Fibroblast of lung (primary cell): Measurements from ENCODE around the gene UNC119B. TPM values are rescaled to one million over a fixed set of nuclear protein-coding genes. Genes with fewer than 3 reads are reported as not detected.

Experiments used
- DNase-seq, 2 donors: peaks; one replicate each; pipeline versions ENCODE4 v3.0.0 to v3.0.0-alpha.2; 2010; ENCODE audit warnings: low read depth in 2 of 2
- H2AFZ ChIP-seq: 2 replicates; pipeline ENCODE4 v1.5.1; 2012; ENCODE audit warnings: low read length, control low read depth, inconsistent platforms
- H3K27ac ChIP-seq: 2 replicates; pipeline ENCODE4 v1.5.1; 2011; ENCODE audit warnings: low read length, control low read depth; ENCODE audit not compliant: insufficient read depth
- H3K27me3 ChIP-seq: 2 replicates; pipeline ENCODE4 v1.5.1; 2011; ENCODE audit warnings: mild to moderate bottlenecking, low read length; ENCODE audit not compliant: control insufficient read depth, insufficient read depth
- H3K36me3 ChIP-seq: 2 replicates; pipeline ENCODE4 v1.5.1; 2011; ENCODE audit warnings: low read length; ENCODE audit not compliant: control insufficient read depth, insufficient read depth
- H3K4me1 ChIP-seq: 2 replicates; pipeline ENCODE4 v1.5.1; 2011; ENCODE audit warnings: low read length; ENCODE audit not compliant: control insufficient read depth, insufficient read depth; ENCODE audit errors: extremely low read depth
- H3K4me2 ChIP-seq: 2 replicates; pipeline ENCODE4 v1.5.1; 2011; ENCODE audit warnings: low read length, control low read depth; ENCODE audit not compliant: insufficient read depth; ENCODE audit errors: extremely low read depth
- H3K4me3 ChIP-seq, 4 experiments: fragments of 200-600 bp in 1 of 4; sonication (generic) in 1 of 4; replicated peaks in 1 of 4; 2 replicates each; pipeline ENCODE4 v1.5.1; 2011 to 2016; ENCODE audit warnings: low read length in 4 of 4, low read depth in 3 of 4, mild to moderate bottlenecking in 3 of 4, control low read depth in 2 of 4, inconsistent platforms in 1 of 4, mixed read lengths in 1 of 4; ENCODE audit not compliant: insufficient read depth in 1 of 4; ENCODE audit errors: control extremely low read depth in 1 of 4
- H3K79me2 ChIP-seq: 2 replicates; pipeline ENCODE4 v1.5.1; 2012; ENCODE audit warnings: mild to moderate bottlenecking, low read length, inconsistent platforms; ENCODE audit not compliant: control insufficient read depth, insufficient read depth
- H3K9ac ChIP-seq: 2 replicates; pipeline ENCODE4 v1.5.1; 2011; ENCODE audit warnings: mild to moderate bottlenecking, low read length, control low read depth; ENCODE audit not compliant: insufficient read depth
- H3K9me3 ChIP-seq: 2 replicates; pipeline ENCODE4 v1.5.1; 2012; ENCODE audit warnings: low read depth, low read length; ENCODE audit not compliant: control insufficient read depth, insufficient read depth
- H4K20me1 ChIP-seq: 2 replicates; pipeline ENCODE4 v1.5.1; 2011; ENCODE audit warnings: low read length; ENCODE audit not compliant: control insufficient read depth, insufficient read depth; ENCODE audit errors: extremely low read depth
- EZH2 ChIP-seq: IDR thresholded peaks from 2 replicates; pipeline ENCODE4 v1.5.1; 2012; ENCODE audit warnings: low read length, control low read depth, mild to moderate bottlenecking; ENCODE audit errors: missing control alignments
- polyA plus RNA-seq, 2 donors: library from polyadenylated mRNA; depleted of rRNA in 1 of 2; stranded (reverse) in 1 of 2; unstranded in 1 of 2; fragments of >200 nt; gene quantifications; 2 replicates each; pipeline ENCODE4 v1.2.1, GENCODE V29; 2011 to 2012; ENCODE audit warnings: missing spikeins in 1 of 2
- total RNA-seq: library from RNA; depleted of rRNA; stranded (reverse); fragments of >200 nt; gene quantifications from 2 replicates; pipeline ENCODE4 v1.2.1, GENCODE V29; 2014
- TF ChIP-seq, protein P1 (sequence below), 2 donors: IDR thresholded peaks in 1 of 2; conservative IDR thresholded peaks in 1 of 2; 1 replicate in 1 of 2; 2 replicates in 1 of 2; pipeline ENCODE4 v1.5.1; 2011 to 2012; ENCODE audit warnings: low read length in 2 of 2, control low read depth in 1 of 2, inconsistent platforms in 1 of 2, low read depth in 1 of 2, mild to moderate bottlenecking in 1 of 2

UNC119B gene
- total and polyA plus RNA-seq, 2 donors (not counting 1 experiment from before 2014, with no cell fraction given): 29.1 to 31.2 TPM

DNA sequence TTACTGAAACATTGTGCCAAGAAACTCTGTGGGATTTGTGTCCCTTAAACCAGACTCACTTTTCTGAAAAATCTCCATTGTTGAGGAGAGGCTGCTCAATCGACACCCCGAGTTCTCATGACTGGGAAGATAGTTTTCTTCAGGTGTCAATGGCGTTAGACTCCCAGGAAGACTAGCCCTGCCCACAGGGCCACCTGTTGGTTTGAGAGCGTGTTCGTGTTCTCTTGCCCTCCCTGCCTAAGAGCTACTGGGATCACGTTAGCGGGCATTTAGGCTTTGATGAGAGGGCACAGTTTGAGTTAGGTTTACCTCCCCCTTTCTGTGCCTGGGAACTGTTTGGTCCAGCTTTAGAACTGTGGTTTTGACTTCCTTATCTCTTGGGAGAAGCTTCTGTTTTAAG is 10.7 kb upstream of the UNC119B start:
- H3K79me2 ChIP-seq: no peaks in the 10 kb centered on the region
- no peaks in the 10 kb centered on the region for H3K9me3 ChIP-seq
- H3K9ac ChIP-seq: no peak overlapping the region
- no peak overlapping the region for H3K4me2 ChIP-seq
- TF ChIP-seq EZH2: no peak
- TF ChIP-seq, protein P1, sequence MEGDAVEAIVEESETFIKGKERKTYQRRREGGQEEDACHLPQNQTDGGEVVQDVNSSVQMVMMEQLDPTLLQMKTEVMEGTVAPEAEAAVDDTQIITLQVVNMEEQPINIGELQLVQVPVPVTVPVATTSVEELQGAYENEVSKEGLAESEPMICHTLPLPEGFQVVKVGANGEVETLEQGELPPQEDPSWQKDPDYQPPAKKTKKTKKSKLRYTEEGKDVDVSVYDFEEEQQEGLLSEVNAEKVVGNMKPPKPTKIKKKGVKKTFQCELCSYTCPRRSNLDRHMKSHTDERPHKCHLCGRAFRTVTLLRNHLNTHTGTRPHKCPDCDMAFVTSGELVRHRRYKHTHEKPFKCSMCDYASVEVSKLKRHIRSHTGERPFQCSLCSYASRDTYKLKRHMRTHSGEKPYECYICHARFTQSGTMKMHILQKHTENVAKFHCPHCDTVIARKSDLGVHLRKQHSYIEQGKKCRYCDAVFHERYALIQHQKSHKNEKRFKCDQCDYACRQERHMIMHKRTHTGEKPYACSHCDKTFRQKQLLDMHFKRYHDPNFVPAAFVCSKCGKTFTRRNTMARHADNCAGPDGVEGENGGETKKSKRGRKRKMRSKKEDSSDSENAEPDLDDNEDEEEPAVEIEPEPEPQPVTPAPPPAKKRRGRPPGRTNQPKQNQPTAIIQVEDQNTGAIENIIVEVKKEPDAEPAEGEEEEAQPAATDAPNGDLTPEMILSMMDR (conservative IDR thresholded peaks at IDR 0.05 in 1 of 2, IDR thresholded peaks at IDR 0.05 in 1 of 2; ENCODE audit: low read depth in 1 of 2, low read length in 2 of 2): no peak
- no peak overlapping the region for H3K27ac ChIP-seq
- no peak overlapping the region for H3K4me3 ChIP-seq
- no peaks in the 10 kb centered on the region for H3K27me3 ChIP-seq
- no peaks in the 10 kb centered on the region for H3K4me1 ChIP-seq
- H4K20me1 ChIP-seq: no peaks in the 10 kb centered on the region
- H2AFZ ChIP-seq: no peak overlapping the region
- DNase-seq: no peak
- H3K36me3 ChIP-seq: peaks cover 20% of the 10 kb centered on the region

DNA sequence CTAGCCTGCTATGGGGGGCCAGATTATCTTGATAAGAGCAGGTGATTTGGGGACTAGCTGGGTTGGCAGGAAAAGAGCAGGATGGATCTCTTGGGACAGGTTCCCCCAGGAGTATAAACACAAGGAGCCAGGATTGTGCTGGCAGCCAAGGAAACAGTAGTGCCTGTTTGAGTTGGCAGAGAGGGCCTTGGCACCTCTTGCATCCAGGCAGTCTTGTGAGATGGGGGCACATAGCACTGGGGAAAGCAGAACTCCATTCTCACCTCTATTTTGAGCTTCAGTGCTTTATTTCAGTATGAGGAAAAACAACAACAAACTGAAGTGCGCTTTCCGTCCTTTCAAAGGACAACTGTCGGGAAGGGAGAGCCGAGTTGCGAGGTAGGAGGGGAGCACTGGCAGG is 9.4 kb upstream of the UNC119B start:
- TF ChIP-seq, protein P1 (conservative IDR thresholded peaks at IDR 0.05 in 1 of 2, IDR thresholded peaks at IDR 0.05 in 1 of 2; ENCODE audit: low read depth in 1 of 2, low read length in 2 of 2): no peak
- no peak for TF ChIP-seq EZH2
- no peaks in the 10 kb centered on the region for H4K20me1 ChIP-seq
- no peak overlapping the region for H3K27ac ChIP-seq
- H3K9ac ChIP-seq: no peak overlapping the region
- H3K4me1 ChIP-seq: no peaks in the 10 kb centered on the region
- H2AFZ ChIP-seq: no peak overlapping the region
- H3K9me3 ChIP-seq: no peaks in the 10 kb centered on the region
- H3K4me2 ChIP-seq: no peak overlapping the region
- no peak for DNase-seq
- H3K79me2 ChIP-seq: no peaks in the 10 kb centered on the region
- no peaks in the 10 kb centered on the region for H3K27me3 ChIP-seq
- no peak overlapping the region for H3K4me3 ChIP-seq
- H3K36me3 ChIP-seq: peaks cover 20% of the 10 kb centered on the region

DNA sequence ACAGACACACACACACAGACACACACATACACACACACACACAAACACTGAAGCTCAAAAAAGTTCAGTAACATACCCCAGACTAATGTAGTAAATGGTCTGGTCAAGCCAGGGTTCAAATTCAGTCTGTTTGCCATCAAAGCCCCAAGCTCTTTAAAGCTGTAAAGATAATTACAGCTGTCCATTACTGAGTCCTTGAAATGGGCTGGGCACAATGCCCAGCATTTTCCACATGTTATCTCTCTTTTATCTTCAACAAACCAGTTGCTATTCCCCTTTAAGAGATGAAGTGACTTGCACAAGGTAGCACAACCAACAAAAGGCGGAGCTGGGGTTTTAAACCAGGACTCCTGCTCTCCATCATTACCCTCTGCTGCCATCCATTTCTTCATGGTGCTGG is 7.6 kb upstream of the UNC119B start:
- Histone ChIP-seq H3K4me2 (no peak overlapping the region), H3K9ac (no peak overlapping the region), H3K36me3 (peaks cover 15% of the 10 kb centered on the region), H3K4me1 (no peaks in the 10 kb centered on the region), H3K27me3 (no peaks in the 10 kb centered on the region), H4K20me1 (no peaks in the 10 kb centered on the region), H2AFZ (no peak overlapping the region), H3K79me2 (no peaks in the 10 kb centered on the region), H3K4me3 (no peak overlapping the region), H3K27ac (no peak overlapping the region), H3K9me3 (no peaks in the 10 kb centered on the region)
- DNase-seq: no peak
- TF ChIP-seq, protein P1 (conservative IDR thresholded peaks at IDR 0.05 in 1 of 2, IDR thresholded peaks at IDR 0.05 in 1 of 2; ENCODE audit: low read depth in 1 of 2, low read length in 2 of 2): no peak
- no peak for TF ChIP-seq EZH2
